Keratinocyte (primary cell): ENCODE data around the gene DCLK1.

Experiments
- CTCF ChIP-seq, 3 experiments: IDR thresholded peaks in 1 of 3; conservative IDR thresholded peaks in 1 of 3; optimal IDR thresholded peaks in 1 of 3; 2 replicates in 2 of 3; 3 replicates in 1 of 3; pipeline versions ENCODE3 to v1.5.1; 2011; ENCODE audit warnings: low read length in 3 of 3, mild to moderate bottlenecking in 3 of 3, moderate library complexity in 2 of 3, control low read depth in 1 of 3, inconsistent platforms in 1 of 3; ENCODE audit not compliant: insufficient read depth in 2 of 3; ENCODE audit errors: extremely low read depth in 1 of 3
- EZH2 ChIP-seq: IDR thresholded peaks from one replicate; pipeline ENCODE4 v1.6.1; 2012; ENCODE audit warnings: inconsistent platforms, mild to moderate bottlenecking, low read length, moderate library complexity

GRCh38 chr13:35851356-35851755 lies 279.8 kb downstream of the DCLK1 start:
- no peak for TF ChIP-seq CTCF (optimal IDR thresholded peaks at IDR 0.05 in 1 of 3, IDR thresholded peaks at IDR 0.05 in 1 of 3, conservative IDR thresholded peaks at IDR 0.05 in 1 of 3; ENCODE audit: extremely low read depth in 1 of 3, insufficient read depth in 2 of 3, low read length in 3 of 3)
- TF ChIP-seq EZH2 = no peak
